CD14-positive monocyte (primary cell): Measurements from ENCODE around the gene APBA2. TPM values are rescaled to one million over a fixed set of nuclear protein-coding genes. Genes with fewer than 3 reads are reported as not detected.

Experiments used
- DNase-seq, 3 donors: peaks; one replicate each; pipeline ENCODE4 v3.0.0-alpha.2; 2011 to 2022
- H2AFZ ChIP-seq: 2 replicates; pipeline ENCODE4 v1.6.0; 2012; ENCODE audit warnings: mild to moderate bottlenecking, low read depth, low read length, inconsistent platforms; ENCODE audit not compliant: insufficient read depth, poor library complexity, severe bottlenecking
- H3K27ac ChIP-seq, 2 donors: 1 replicate in 1 of 2; 2 replicates in 1 of 2; pipeline ENCODE4 v1.5.1; 2012 to 2013; ENCODE audit warnings: low read length in 2 of 2, control low read depth in 1 of 2, inconsistent platforms in 1 of 2, low read depth in 1 of 2, mild to moderate bottlenecking in 1 of 2
- H3K27me3 ChIP-seq, 2 donors: one replicate each; pipeline versions ENCODE4 v1.6.0 to v1.6.1; 2011 to 2013; ENCODE audit warnings: low read length in 2 of 2; ENCODE audit not compliant: control insufficient read depth in 2 of 2, insufficient read depth in 2 of 2
- H3K36me3 ChIP-seq, 2 donors: replicated peaks in 1 of 2; 1 replicate in 1 of 2; 2 replicates in 1 of 2; pipeline versions ENCODE4 v1.5.1 to v1.6.1; 2012 to 2013; ENCODE audit warnings: low read length in 2 of 2, control low read depth in 1 of 2, inconsistent platforms in 1 of 2, mild to moderate bottlenecking in 1 of 2; ENCODE audit not compliant: insufficient read depth in 2 of 2, control insufficient read depth in 1 of 2
- H3K4me1 ChIP-seq, 2 donors: 1 replicate in 1 of 2; 2 replicates in 1 of 2; pipeline versions ENCODE4 v1.5.1 to v1.6.1; 2012 to 2013; ENCODE audit warnings: low read length in 2 of 2, control low read depth in 1 of 2, inconsistent platforms in 1 of 2, mild to moderate bottlenecking in 1 of 2, moderate library complexity in 1 of 2; ENCODE audit not compliant: insufficient read depth in 2 of 2, control insufficient read depth in 1 of 2
- H3K4me2 ChIP-seq: replicated peaks from 2 replicates; pipeline ENCODE3; 2012; ENCODE audit warnings: low read length, moderate library complexity, mild to moderate bottlenecking; ENCODE audit not compliant: poor library complexity, severe bottlenecking; ENCODE audit errors: extremely low read depth
- H3K4me3 ChIP-seq, 3 experiments: fragments of 200-600 bp in 1 of 3; sonication (generic) in 1 of 3; replicated peaks in 1 of 3; 1 replicate in 2 of 3; 2 replicates in 1 of 3; pipeline ENCODE4 v1.5.1; 2011 to 2013; ENCODE audit warnings: low read length in 3 of 3, mild to moderate bottlenecking in 3 of 3, control low read depth in 2 of 3, low read depth in 2 of 3, inconsistent platforms in 1 of 3, moderate library complexity in 1 of 3
- H3K79me2 ChIP-seq: 2 replicates; pipeline ENCODE4 v1.6.0; 2012; ENCODE audit warnings: mild to moderate bottlenecking, control low read depth, inconsistent platforms, low read length, moderate library complexity; ENCODE audit not compliant: insufficient read depth
- H3K9ac ChIP-seq: 2 replicates; pipeline ENCODE4 v1.6.0; 2017; ENCODE audit warnings: low read length, mild to moderate bottlenecking; ENCODE audit not compliant: insufficient read depth, poor library complexity, severe bottlenecking
- H3K9me3 ChIP-seq, 2 donors: replicated peaks in 1 of 2; 1 replicate in 1 of 2; 2 replicates in 1 of 2; pipeline versions ENCODE4 v1.5.1 to v1.6.1; 2012 to 2013; ENCODE audit warnings: low read length in 2 of 2, control low read depth in 1 of 2; ENCODE audit not compliant: control insufficient read depth in 1 of 2, insufficient read depth in 1 of 2
- H4K20me1 ChIP-seq: 2 replicates; pipeline ENCODE4 v1.6.0; 2012; ENCODE audit warnings: mild to moderate bottlenecking, low read length, control low read depth, moderate library complexity; ENCODE audit not compliant: insufficient read depth
- H3K27ac Mint-ChIP-seq, 7 donors: one replicate each; pipeline ENCODE4 v1.8.0; 2020; ENCODE audit warnings: mild to moderate bottlenecking in 7 of 7, mixed read lengths in 7 of 7, moderate library complexity in 6 of 7, inconsistent platforms in 2 of 7
- H3K27me3 Mint-ChIP-seq, 3 donors: one replicate each; pipeline ENCODE4 v1.8.0; 2021 to 2022; ENCODE audit warnings: low read depth in 3 of 3, mild to moderate bottlenecking in 3 of 3, mixed read lengths in 3 of 3, moderate library complexity in 3 of 3, inconsistent platforms in 1 of 3
- H3K36me3 Mint-ChIP-seq, 2 donors: one replicate each; pipeline ENCODE4 v1.8.0; 2020; ENCODE audit warnings: mixed read lengths in 2 of 2, inconsistent platforms in 1 of 2, mild to moderate bottlenecking in 1 of 2
- H3K4me1 Mint-ChIP-seq: one replicate; pipeline ENCODE4 v1.8.0; 2020; ENCODE audit warnings: mild to moderate bottlenecking, mixed read lengths
- H3K4me3 Mint-ChIP-seq, 2 donors: one replicate each; pipeline ENCODE4 v1.8.0; 2020; ENCODE audit warnings: mild to moderate bottlenecking in 2 of 2, mixed read lengths in 2 of 2, moderate library complexity in 1 of 2
- H3K9me3 Mint-ChIP-seq, 7 donors: one replicate each; pipeline ENCODE4 v1.8.0; 2020 to 2022; ENCODE audit warnings: mixed read lengths in 7 of 7, mild to moderate bottlenecking in 6 of 7, moderate library complexity in 6 of 7, inconsistent platforms in 2 of 7
- CTCF ChIP-seq: fragments of 200-600 bp; IDR thresholded peaks from one replicate; pipeline ENCODE4 v1.8.0; 2022; ENCODE audit warnings: antibody characterized with exemption, mild to moderate bottlenecking
- WGBS: methylation state at CpG from one replicate; pipeline ENCODE4 v1.1.5; 2013; ENCODE audit warnings: missing lambda C conversion rate; ENCODE audit not compliant: insufficient coverage; 5-methylcytosine and 5-hydroxymethylcytosine counted together
- intact Hi-C, 2 donors: fragments of 100-400 bp; cut with micrococcal nuclease; formaldehyde crosslinking; loops; one replicate each; pipeline versions ENCODE4 v1.15.0 to v1.15.1; 2023
- polyA plus RNA-seq, 3 donors: library from polyadenylated mRNA; depleted of rRNA in 1 of 3; unstranded in 2 of 3; stranded (reverse) in 1 of 3; fragments of 300-500 nt in 2 of 3; fragments of >200 nt in 1 of 3; fragmentation: Illumina TruSeq in 2 of 3; gene quantifications; 1 replicate in 2 of 3; 2 replicates in 1 of 3; pipeline ENCODE4 v1.2.3, GENCODE V29; 2012 to 2021

The APBA2 gene
- polyA plus RNA-seq, 3 donors: 0.30 TPM; not detected in 2

GRCh38 chr15:28909958-28910500, 24.3 kb downstream of the APBA2 start:
- Histone ChIP-seq H4K20me1 (no peaks in the 10 kb centered on the region), H2AFZ (no peak overlapping the region), H3K4me3 (no peak overlapping the region), H3K4me2 (no peak overlapping the region), H3K27me3 (peaks cover 0 to 2% of the 10 kb centered on the region in 2 donors), H3K27ac (no peak overlapping the region), H3K36me3 (no peaks in the 10 kb centered on the region), H3K79me2 (no peaks in the 10 kb centered on the region), H3K9me3 (no peaks in the 10 kb centered on the region), H3K4me1 (no peaks in the 10 kb centered on the region), H3K9ac (no peak overlapping the region)
- intact Hi-C loops: no loop called here
- TF ChIP-seq CTCF: no peak
- H3K4me1 Mint-ChIP-seq: no peaks in the 10 kb centered on the region
- 93% methylated on average over 5 of the region's 7 CpGs for WGBS
- peak overlapping the region in 1 of 7 donors; percentile 37 for H3K27ac Mint-ChIP-seq
- H3K27me3 Mint-ChIP-seq: peaks cover 5 to 10% (median 7%) of the 10 kb centered on the region in 3 donors
- DNase-seq: no peak
- H3K9me3 Mint-ChIP-seq: peaks cover 0 to 11% (median 3%) of the 10 kb centered on the region in 7 donors
- H3K4me3 Mint-ChIP-seq: no peak overlapping the region
- no peaks in the 10 kb centered on the region for H3K36me3 Mint-ChIP-seq

DNA sequence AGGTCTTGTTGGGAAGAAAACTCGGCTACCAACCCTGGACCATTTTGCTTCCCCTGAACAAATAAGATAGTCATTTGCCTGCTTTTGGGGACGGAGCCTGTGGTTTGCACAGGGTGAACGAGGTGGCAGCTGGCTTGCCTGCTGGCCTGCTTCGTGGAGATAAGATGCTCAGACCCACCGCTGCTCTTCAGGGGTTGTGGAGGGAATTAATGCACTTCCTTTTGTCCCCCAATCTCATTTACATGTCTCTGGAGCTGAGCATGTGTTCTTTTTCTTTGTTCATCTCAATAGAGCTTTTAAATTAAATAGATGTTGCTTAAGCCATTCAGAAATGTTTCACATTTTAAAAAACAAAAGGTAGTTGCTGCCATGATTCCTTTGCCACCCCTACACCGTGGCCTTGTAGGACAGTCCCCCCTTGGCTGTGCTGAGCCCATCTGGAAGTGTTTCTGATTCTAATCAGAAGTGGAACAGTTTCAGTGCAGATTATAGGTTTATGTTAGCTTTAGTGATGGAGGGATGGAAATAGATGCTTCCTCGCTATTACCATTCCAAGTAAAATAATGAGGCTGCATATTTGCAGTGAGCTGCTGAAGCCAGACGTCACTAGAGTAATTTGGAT, 25.6 kb downstream of the APBA2 start:
- no peaks in the 10 kb centered on the region for H3K79me2 ChIP-seq
- Mint-ChIP-seq H3K4me3 (no peak overlapping the region), H3K27ac (no peak overlapping the region), H3K36me3 (no peaks in the 10 kb centered on the region), H3K4me1 (no peaks in the 10 kb centered on the region), H3K9me3 (peaks cover 0 to 11% (median 3%) of the 10 kb centered on the region in 7 donors), H3K27me3 (peaks cover 4 to 10% (median 7%) of the 10 kb centered on the region in 3 donors)
- no peaks in the 10 kb centered on the region for H4K20me1 ChIP-seq
- intact Hi-C loops: no loop called here
- H3K9ac ChIP-seq: no peak overlapping the region
- H2AFZ ChIP-seq: no peak overlapping the region
- H3K4me1 ChIP-seq: no peaks in the 10 kb centered on the region
- no peaks in the 10 kb centered on the region for H3K36me3 ChIP-seq
- H3K9me3 ChIP-seq: no peaks in the 10 kb centered on the region
- no peak overlapping the region for H3K4me2 ChIP-seq
- no peak for DNase-seq
- H3K27me3 ChIP-seq: peaks cover 0 to 2% of the 10 kb centered on the region in 2 donors
- H3K4me3 ChIP-seq: no peak overlapping the region
- 29% methylated on average over 3 of the region's 8 CpGs for WGBS
- H3K27ac ChIP-seq: no peak overlapping the region
- no peak for TF ChIP-seq CTCF
